Cardiac fibroblast (primary cell): ENCODE results near the gene OSBPL2.

Source experiments
- DNase-seq, 2 donors: peaks; one replicate each; pipeline versions ENCODE4 v3.0.0 to v3.0.0-alpha.2; 2010; ENCODE audit warnings: low read depth in 2 of 2
- H3K4me3 ChIP-seq, 2 donors: replicated peaks in 1 of 2; 1 replicate in 1 of 2; 2 replicates in 1 of 2; pipeline ENCODE4 v1.5.1; 2011; ENCODE audit warnings: low read depth in 2 of 2, low read length in 2 of 2, mild to moderate bottlenecking in 2 of 2, moderate library complexity in 1 of 2
- CTCF ChIP-seq: IDR thresholded peaks from one replicate; pipeline ENCODE4 v1.5.1; 2011; ENCODE audit warnings: low read depth, mild to moderate bottlenecking, low read length, inconsistent platforms

Gene OSBPL2

GRCh38 chr20:62313460-62314338, 75.4 kb downstream of the OSBPL2 start:
- DNase-seq: no peak
- no peak for TF ChIP-seq CTCF
- no peak overlapping the region for H3K4me3 ChIP-seq

GRCh38 chr20:62314339-62314638, 76.0 kb downstream of the OSBPL2 start:
- H3K4me3 ChIP-seq: no peak overlapping the region
- TF ChIP-seq CTCF: no peak
- DNase-seq: no peak

- DNase-seq: no peak
- no peak for TF ChIP-seq CTCF
- H3K4me3 ChIP-seq: no peak overlapping the region
These were observed 76.5 kb downstream of the OSBPL2 start for GRCh38 chr20:62314711-62315302.

- DNase-seq: no peak
- no peak for TF ChIP-seq CTCF
These were observed 77.5 kb downstream of the OSBPL2 start for GRCh38 chr20:62315773-62316172.

GRCh38 chr20:62316331-62317166, 78.2 kb downstream of the OSBPL2 start:
- DNase-seq: no peak
- no peak for TF ChIP-seq CTCF
- no peak overlapping the region for H3K4me3 ChIP-seq

More at GRCh38 chr20:62315773-62316172, 77.5 kb downstream of the OSBPL2 start:
- no peak overlapping the region for H3K4me3 ChIP-seq

- no peak for TF ChIP-seq CTCF
- no peak overlapping the region for H3K4me3 ChIP-seq
- DNase-seq: no peak
These were observed 78.9 kb downstream of the OSBPL2 start for GRCh38 chr20:62317167-62317655.
